Skeletal muscle tissue (tissue), 4 donors: Measurements from ENCODE around the gene IGF1. TPM values are rescaled to one million over a fixed set of nuclear protein-coding genes. Genes with fewer than 3 reads are reported as not detected.

Experiments used
- H3K27ac ChIP-seq: one replicate; pipeline ENCODE4 v1.7.0; 2013; ENCODE audit warnings: mild to moderate bottlenecking, low read depth, low read length, inconsistent platforms
- H3K27me3 ChIP-seq, 3 donors: one replicate each; pipeline ENCODE4 v1.7.0; 2013; ENCODE audit warnings: low read length in 3 of 3; ENCODE audit not compliant: control insufficient read depth in 3 of 3, insufficient read depth in 3 of 3
- H3K36me3 ChIP-seq, 3 donors: one replicate each; pipeline ENCODE4 v1.7.0; 2013; ENCODE audit warnings: low read length in 3 of 3; ENCODE audit not compliant: control insufficient read depth in 3 of 3, insufficient read depth in 3 of 3
- H3K4me1 ChIP-seq, 3 donors: one replicate each; pipeline ENCODE4 v1.7.0; 2013; ENCODE audit warnings: low read length in 3 of 3, mild to moderate bottlenecking in 3 of 3; ENCODE audit not compliant: control insufficient read depth in 3 of 3, insufficient read depth in 3 of 3
- H3K4me3 ChIP-seq, 3 donors: one replicate each; pipeline ENCODE4 v1.7.0; 2013; ENCODE audit warnings: low read length in 3 of 3
- H3K9ac ChIP-seq, 3 donors: one replicate each; pipeline ENCODE4 v1.7.0; 2013; ENCODE audit warnings: low read length in 3 of 3, mild to moderate bottlenecking in 3 of 3, moderate library complexity in 2 of 3, low read depth in 1 of 3
- H3K9me3 ChIP-seq, 3 donors: one replicate each; pipeline ENCODE4 v1.7.0; 2013; ENCODE audit warnings: low read length in 3 of 3; ENCODE audit not compliant: control insufficient read depth in 3 of 3
- total RNA-seq: library from RNA; depleted of rRNA; stranded (reverse); fragments of >200 nt; gene quantifications from one replicate; pipeline ENCODE4 v1.2.3, GENCODE V29; 2014
- donor health status: Osteomylitis.

The IGF1 gene
- total RNA-seq, 1 donor from 2014 or later, result 12.5 TPM

GRCh38 chr12:102401087-102401486, 79.3 kb downstream of the IGF1 start:
- Histone ChIP-seq H3K27me3 (no peaks in the 10 kb centered on the region), H3K9me3 (no peaks in the 10 kb centered on the region), H3K9ac (no peak overlapping the region), H3K27ac (no peak overlapping the region), H3K4me3 (no peak overlapping the region), H3K4me1 (peaks cover 2 to 4% (median 3%) of the 10 kb centered on the region in 3 donors), H3K36me3 (no peaks in the 10 kb centered on the region)

GRCh38 chr12:102399653-102400052, 80.7 kb downstream of the IGF1 start:
- H3K4me3 ChIP-seq, result no peak overlapping the region
- H3K9ac ChIP-seq, result no peak overlapping the region
- H3K27ac ChIP-seq, result no peak overlapping the region
- no peaks in the 10 kb centered on the region for H3K36me3 ChIP-seq
- H3K4me1 ChIP-seq, result no peaks in the 10 kb centered on the region
- H3K9me3 ChIP-seq, result no peaks in the 10 kb centered on the region
- no peaks in the 10 kb centered on the region for H3K27me3 ChIP-seq

- H3K4me3 ChIP-seq, result no peak overlapping the region
- no peak overlapping the region for H3K9ac ChIP-seq
- H3K4me1 ChIP-seq, result no peaks in the 10 kb centered on the region
- no peaks in the 10 kb centered on the region for H3K9me3 ChIP-seq
- no peak overlapping the region for H3K27ac ChIP-seq
- H3K36me3 ChIP-seq, result no peaks in the 10 kb centered on the region
- H3K27me3 ChIP-seq, result no peaks in the 10 kb centered on the region
These were observed 84.1 kb downstream of the IGF1 start for GRCh38 chr12:102396276-102396675.

- H3K9me3 ChIP-seq, result no peaks in the 10 kb centered on the region
- no peak overlapping the region for H3K4me3 ChIP-seq
- no peaks in the 10 kb centered on the region for H3K27me3 ChIP-seq
- H3K9ac ChIP-seq, result no peak overlapping the region
- H3K36me3 ChIP-seq, result no peaks in the 10 kb centered on the region
- no peak overlapping the region for H3K27ac ChIP-seq
- no peaks in the 10 kb centered on the region for H3K4me1 ChIP-seq
These were observed 86.2 kb downstream of the IGF1 start for GRCh38 chr12:102394200-102394599.

- H3K27ac ChIP-seq, result no peak overlapping the region
- H3K4me1 ChIP-seq, result no peaks in the 10 kb centered on the region
- H3K9me3 ChIP-seq, result no peaks in the 10 kb centered on the region
- H3K27me3 ChIP-seq, result no peaks in the 10 kb centered on the region
- no peak overlapping the region for H3K9ac ChIP-seq
- no peaks in the 10 kb centered on the region for H3K36me3 ChIP-seq
- H3K4me3 ChIP-seq, result no peak overlapping the region
These were observed 90.3 kb downstream of the IGF1 start for GRCh38 chr12:102390068-102390467.

GRCh38 chr12:102388469-102388868, 91.9 kb downstream of the IGF1 start:
- Histone ChIP-seq H3K27ac (no peak overlapping the region), H3K4me3 (no peak overlapping the region), H3K9ac (no peak overlapping the region), H3K36me3 (no peaks in the 10 kb centered on the region), H3K4me1 (no peaks in the 10 kb centered on the region), H3K9me3 (peaks cover 0 to 1% (median 0%) of the 10 kb centered on the region in 3 donors), H3K27me3 (no peaks in the 10 kb centered on the region)

GRCh38 chr12:102385343-102385742, 95.0 kb downstream of the IGF1 start:
- Histone ChIP-seq H3K36me3 (no peaks in the 10 kb centered on the region), H3K27ac (no peak overlapping the region), H3K4me1 (no peaks in the 10 kb centered on the region), H3K4me3 (no peak overlapping the region), H3K9me3 (peaks cover 0 to 3% (median 0%) of the 10 kb centered on the region in 3 donors), H3K27me3 (no peaks in the 10 kb centered on the region), H3K9ac (no peak overlapping the region)

- Histone ChIP-seq H3K36me3 (no peaks in the 10 kb centered on the region), H3K9ac (no peak overlapping the region), H3K4me3 (no peak overlapping the region), H3K9me3 (peaks cover 0 to 3% (median 0%) of the 10 kb centered on the region in 3 donors), H3K27me3 (no peaks in the 10 kb centered on the region), H3K27ac (no peak overlapping the region), H3K4me1 (peaks cover 0 to 14% (median 0%) of the 10 kb centered on the region in 3 donors)
These were observed 100.8 kb downstream of the IGF1 start for GRCh38 chr12:102379346-102380162.

GRCh38 chr12:102376781-102377180, 103.6 kb downstream of the IGF1 start:
- Histone ChIP-seq H3K4me1 (peaks cover 0 to 14% (median 0%) of the 10 kb centered on the region in 3 donors), H3K9me3 (no peaks in the 10 kb centered on the region), H3K9ac (no peak overlapping the region), H3K27me3 (no peaks in the 10 kb centered on the region), H3K36me3 (no peaks in the 10 kb centered on the region), H3K27ac (peak overlapping the region; percentile 54), H3K4me3 (no peak overlapping the region)

GRCh38 chr12:102376181-102376747, 104.1 kb downstream of the IGF1 start:
- Histone ChIP-seq H3K4me1 (peaks cover 0 to 14% (median 0%) of the 10 kb centered on the region in 3 donors), H3K9ac (no peak overlapping the region), H3K9me3 (no peaks in the 10 kb centered on the region), H3K36me3 (no peaks in the 10 kb centered on the region), H3K27me3 (no peaks in the 10 kb centered on the region), H3K27ac (peak overlapping the region; percentile 54), H3K4me3 (no peak overlapping the region)
